HG02884 (cell line): Measurements from ENCODE around the gene WTAP.
A peak's percentile ranks its signal among the peaks of the same experiment; 100 is the strongest.
"Not testable (repeated sequence)": the region's sequence is repeated elsewhere in the genome, so short reads cannot be mapped to it uniquely, and the experiment has no call there.

Source experiments
- ATAC-seq: cut with Tn5 transposase; IDR thresholded peaks from one replicate; pipeline ENCODE4 v1.9.1; 2021; ENCODE audit warnings: mild to moderate bottlenecking, moderate library complexity; ENCODE audit not compliant: unreplicated experiment

Gene WTAP

DNA sequence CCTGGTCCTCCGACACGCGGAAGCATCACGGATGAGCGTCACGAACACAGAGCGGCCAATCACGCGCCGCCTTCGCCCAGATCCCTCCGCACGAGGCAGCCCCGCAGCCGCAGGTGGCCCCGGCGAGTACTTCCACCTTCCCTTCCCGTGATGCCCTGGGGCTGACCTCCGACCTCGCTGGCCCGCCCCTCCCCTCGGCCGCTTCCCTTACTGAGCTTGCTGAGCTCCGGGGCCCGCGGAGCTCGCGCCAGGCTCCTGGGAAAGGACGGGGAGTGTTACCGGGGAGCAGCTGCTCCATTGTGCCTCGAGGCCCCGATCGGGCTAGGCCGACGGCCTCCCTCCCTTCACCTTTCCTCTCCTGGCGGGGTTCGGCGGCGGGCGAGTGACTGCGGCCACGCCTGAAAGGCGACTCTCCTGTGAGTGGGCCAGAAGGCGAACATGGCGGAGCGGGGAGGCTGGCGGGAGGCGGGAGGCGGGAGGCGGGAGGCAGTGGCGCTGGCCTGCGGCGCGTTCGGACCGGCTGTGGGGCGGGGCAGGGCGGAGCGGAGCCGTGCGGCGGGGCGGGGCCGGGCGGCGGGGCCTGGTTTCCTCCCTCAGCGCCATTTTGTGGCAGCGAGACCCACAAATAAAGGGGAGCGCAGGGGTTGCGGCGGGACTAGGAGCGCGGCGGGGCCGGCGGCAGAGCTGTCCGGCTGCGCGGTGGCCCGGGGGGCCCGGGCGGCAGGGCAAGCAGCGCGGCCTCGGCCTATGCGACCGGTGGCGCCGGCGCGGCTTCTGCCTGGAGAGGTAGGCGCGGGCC, at the start of gene WTAP:
Gene WTAP, plus strand, starts transcription at position 589 of the 799 bp plus-strand sequence. CDS start 8,760 bp downstream, outside the sequence.
- ATAC-seq: peak; percentile 73

DNA sequence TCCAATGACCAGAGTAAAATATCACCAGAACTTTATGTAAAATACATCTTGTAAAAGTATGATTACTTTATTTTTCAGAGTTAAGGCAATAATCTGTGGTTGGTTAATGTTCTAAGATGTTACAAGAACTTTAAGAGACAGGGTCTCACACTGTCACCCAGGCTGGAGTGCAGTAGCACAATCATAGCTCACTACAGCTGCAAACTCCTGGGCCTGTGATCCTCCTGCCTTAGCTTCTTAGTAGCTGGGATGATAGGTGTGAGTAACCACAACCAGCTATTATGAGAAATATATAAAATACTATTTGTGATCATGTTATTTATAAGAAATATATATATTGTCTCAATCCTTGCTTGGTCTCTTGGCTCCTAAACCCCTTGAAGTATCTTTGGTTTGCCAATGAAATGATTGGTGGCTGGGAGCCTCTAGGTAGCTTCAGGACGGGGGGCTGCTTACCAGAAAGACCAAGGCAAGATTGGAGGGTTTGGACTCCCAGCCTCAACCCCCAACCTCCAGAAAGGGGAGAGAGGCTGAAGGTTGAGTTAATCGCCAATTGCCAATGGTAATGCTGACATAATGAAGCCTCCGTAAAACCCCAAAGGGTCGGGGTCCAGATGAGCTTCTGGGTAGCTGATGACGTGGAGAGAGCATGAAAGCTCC, 49.7 kb upstream of the WTAP start:
- ATAC-seq: no peak

DNA sequence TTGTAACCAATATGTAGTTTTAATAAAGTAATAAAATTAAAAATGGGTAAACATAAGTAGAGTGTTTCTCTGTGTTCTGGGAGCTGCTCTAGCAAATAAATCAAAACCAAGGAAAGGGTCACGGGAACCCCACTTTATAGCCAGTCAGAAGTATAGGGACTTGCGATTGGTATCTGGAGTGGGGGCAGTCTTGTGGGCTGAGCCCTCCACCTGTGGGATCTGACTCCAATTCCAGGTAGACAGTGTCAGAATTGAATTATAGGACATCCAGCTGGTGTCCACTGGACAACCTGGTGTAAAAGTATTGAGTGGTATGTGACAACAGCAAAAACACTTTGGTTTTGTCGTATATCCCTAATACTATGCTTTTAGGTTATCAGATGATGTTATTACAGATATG, 48.7 kb upstream of the WTAP start:
- no peak for ATAC-seq

DNA sequence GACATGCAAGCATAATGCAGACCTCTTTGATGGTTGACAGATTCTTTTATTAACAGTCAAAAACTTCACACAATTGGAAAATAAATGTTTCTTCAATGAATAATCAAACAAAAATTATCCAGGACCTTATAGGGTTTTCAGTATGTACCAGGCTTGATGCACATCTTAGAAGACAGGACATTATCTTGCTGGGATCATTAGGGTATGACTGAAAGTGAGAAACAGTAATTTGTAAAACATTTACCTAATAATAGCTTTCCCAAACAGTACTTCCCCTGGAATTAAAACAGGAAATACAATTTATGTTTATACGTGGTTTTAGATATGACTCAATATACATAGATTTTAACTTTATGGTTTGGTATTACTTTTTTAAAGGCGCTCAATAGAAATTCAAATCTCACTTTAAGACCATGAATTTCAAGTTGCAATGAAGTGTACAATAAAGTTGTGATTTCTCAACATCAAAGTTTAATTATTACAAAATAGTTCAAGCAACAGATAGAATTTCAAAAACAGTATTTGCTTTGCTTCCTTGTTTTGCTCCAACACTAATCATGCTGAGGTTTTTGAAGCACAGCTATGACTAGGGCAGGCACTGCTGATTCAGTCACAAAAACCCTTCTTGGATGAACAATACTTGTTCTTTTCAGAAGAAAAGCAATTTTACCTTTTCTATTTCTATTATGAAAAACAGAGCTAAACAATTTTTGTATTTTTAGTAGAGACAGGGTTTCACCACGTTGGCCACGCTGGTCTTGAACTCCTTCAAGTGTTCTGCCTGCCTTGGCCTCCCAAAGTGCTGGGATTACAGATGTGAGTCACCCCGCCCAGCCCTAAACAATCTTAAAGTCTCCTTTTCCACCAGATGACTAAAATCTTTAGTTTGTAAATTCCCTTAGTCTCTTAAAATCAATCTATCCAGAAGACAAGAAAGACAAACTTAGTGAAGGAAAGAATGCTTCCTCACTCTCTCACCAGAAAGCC, 47.9 kb upstream of the WTAP start:
- ATAC-seq: no peak

DNA sequence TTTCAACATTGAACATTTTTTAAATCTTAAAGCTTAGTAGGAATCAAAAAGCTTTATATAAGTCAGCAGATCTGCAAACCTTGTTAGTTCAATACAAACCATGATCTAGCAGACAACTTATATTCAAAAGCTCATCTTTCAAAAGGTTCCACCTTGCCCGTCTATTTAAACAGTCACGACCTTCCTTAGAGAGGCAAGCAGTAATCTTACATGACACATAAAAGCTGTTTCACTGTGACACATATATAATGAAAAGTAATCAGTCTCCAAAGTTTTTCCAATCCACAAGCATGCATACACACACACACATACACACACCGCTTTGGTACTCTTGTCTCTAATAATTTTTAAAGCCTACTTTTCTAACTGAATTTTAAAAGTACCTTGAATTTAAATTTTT, 47.2 kb upstream of the WTAP start:
- ATAC-seq: no peak

DNA sequence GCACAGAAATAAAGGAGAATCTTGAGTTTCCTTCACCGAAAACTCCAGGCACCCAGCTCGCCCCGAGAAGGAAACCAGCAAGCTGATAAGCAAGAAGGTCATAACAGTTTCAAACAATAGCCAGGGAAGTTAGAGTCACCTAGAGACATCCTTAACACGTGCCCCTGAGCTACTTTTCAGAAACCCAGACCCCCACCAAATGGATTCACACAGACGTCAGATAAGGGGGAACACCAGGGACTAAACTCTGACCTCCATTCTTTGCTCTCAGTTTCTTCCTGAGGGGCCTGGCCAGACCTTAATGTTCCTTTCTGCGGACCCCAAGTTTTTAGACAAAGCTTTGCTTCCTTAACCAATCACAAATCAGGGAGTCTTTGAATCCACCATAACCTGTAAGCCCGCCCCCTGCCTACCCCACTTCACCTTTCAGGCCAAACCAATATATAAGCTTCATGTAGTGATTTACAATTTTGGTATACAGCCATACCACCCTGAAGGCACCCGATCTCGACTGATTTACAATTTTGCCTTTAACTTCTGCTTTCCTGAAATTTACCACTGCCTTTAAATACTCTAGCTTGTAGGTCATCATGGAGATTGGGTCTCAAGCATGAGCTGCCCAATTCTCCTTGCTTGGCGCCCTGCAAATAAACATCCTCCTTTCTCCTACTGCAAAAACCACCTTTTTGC, 46.0 kb upstream of the WTAP start:
- no peak for ATAC-seq

DNA sequence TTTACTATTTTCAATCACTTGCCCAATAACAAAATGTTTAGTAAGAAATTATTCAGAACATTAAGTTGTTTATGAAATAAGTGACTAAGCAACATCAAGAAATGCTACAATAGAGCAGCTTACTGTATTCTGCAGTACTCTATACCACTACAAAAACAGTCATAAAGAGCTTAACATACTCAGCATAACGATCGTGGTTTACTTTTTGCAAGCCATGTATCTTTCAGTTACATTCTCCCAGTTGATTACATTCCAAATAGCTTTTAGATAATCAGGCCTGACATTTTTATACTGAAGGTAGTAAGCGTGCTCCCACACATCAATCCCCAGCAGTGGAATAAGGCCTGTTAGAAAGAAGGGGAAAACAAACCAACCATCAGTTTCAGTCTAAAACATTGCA, 45.0 kb upstream of the WTAP start:
- ATAC-seq: no peak

DNA sequence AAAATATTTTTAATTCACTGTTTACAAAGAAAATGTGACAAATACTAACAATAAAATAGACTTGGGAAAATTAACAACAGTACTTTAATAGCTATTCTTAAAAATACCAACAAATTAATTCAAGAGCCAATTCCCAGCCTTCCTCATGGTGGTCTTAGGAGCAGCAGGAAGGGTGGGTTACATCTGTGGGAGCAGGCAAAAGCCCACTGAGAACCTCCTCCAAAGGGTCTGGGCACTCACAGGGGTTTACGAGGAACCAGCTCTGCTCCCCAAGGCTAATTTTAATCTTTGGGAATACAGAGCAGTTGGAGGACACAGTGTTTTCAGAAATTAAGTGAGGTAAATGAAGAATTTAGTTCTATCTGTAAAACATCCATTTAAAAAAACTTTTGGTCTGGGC, 44.5 kb upstream of the WTAP start:
- no peak for ATAC-seq

DNA sequence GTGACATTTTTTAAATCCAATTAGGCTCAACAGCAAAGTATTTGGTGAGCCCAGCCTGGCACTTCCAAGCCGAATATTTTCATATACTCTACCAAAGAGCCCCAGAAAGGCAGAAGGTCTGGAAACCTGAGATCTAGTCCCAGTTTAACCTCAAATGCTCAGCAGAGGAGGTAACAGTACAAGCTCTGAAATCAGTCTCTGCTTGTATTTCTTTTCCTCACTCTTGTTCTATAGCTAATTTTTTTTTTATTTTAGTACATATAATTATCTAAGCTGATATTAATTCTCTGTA, 43.3 kb upstream of the WTAP start:
- no peak for ATAC-seq

DNA sequence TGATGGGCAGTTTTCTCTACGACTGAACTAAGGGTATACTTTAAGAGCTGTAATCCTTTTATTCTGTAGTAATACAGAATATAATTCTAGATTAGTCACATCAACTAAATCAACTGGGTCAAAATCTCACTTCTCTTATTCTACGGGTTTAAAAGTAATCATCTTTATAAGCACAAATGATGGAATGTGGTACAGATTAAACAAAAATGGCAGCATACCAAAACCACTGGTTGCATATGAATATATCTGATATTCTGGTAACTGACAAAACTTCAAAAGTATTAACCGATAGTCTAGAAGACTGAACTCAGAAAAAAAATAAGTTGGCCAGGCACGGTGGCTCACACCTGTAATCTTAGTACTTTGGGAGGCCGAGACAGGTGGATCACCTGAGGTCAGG, 41.3 kb upstream of the WTAP start:
- ATAC-seq: no peak

DNA sequence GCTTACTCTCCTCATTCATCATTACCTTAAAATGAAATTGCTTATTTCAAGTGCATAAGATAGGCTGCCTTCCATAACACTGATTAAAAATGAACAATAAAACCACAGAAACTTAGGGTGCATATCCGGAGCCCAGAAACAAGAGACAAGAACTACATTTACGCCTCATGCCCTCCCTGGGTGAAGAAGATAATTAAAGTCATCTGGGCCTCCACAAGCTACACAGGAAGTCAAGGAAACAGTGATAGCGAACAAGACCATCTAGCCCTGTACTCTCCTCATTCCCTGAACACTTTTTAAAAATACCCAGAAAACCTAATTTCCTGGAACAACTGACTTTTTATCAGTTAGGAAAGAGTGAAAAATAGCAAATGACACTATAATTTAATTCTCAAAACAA, 40.6 kb upstream of the WTAP start:
- ATAC-seq: no peak

DNA sequence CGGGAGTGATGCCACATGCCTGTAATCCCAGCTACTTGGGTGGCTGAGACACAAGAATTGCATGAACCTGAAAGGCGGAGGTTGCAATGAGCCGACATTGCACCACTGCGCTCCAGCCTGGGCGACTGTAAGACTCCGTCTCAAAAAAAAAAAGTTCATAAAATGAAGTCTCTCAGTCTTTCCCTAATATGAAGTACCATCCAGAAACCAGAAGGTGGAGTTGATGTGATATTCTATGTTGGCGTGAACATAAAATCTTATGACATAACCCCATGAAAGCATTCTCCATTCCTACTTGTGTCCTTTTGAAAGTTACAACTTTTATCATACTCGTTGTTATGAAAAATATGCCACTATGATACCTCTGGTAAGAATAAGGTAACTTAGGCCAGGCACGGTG, 40.0 kb upstream of the WTAP start:
- ATAC-seq: no peak

DNA sequence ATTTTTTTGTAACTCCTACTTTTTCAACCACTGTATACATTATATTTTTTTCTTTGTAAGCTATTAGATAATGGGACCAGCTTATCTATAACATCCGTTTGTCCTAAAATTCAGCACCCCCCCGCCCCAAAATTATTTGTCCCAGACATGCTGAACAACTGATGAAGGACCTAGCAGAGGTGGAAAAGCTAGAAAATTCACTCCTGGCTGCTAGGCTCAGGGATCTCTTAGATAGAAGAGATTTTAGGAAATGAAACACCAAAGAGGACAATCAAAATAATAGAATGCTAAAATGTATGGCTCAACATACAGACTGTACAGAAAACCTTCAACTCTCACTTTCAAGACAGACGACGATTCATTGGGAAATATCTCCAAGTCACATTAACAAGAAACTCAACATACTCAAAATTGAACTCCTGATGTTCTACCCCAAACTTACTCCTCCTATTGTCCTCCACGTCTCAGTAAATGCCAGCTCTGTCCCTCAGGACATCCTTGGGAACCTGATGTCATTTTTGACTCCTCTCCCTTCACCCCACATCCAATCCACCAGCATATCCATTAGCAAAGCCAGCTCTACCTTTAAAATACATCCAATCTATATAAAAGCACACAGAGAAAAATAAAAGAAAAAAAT, 38.9 kb upstream of the WTAP start:
- no peak for ATAC-seq

DNA sequence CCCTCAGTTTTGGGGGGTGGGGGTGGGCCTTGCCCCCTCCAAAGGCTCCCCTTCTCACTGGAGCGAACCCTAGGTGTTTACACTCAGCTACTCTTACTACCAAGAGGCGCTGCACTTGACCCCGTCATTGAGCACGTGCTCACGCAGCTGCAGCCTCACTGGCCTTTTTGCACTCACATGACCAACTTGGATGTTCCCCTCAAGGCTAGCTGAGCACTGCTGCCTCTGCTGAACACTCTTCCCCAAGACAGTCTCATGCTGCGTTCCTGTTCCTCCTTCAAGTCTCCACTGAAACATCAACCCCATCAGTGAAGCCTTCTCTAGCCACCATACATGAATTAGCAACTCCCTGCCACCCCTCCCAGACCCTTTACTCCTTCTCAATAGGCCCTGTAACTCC, 38.3 kb upstream of the WTAP start:
- no peak for ATAC-seq

DNA sequence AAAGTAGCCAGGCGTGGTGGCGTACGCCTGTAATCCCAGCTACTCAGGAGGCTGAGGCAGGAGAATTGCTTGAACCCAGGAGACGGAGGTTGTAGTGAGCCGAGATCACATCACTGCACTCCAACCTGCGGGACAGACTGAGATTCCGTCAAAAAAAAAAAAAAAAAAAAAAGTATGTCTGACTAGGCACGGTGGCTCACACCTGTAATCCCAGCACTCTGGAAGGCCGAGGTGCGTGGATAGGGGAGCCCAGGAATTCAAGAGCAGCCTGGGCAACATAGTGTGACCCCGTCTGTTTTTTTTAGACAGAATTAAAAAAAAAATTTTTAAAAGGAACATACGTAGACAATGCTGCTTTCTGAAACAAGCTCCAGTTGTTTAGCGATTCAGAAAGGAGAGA, 37.2 kb upstream of the WTAP start:
- not testable (repeated sequence) for ATAC-seq

DNA sequence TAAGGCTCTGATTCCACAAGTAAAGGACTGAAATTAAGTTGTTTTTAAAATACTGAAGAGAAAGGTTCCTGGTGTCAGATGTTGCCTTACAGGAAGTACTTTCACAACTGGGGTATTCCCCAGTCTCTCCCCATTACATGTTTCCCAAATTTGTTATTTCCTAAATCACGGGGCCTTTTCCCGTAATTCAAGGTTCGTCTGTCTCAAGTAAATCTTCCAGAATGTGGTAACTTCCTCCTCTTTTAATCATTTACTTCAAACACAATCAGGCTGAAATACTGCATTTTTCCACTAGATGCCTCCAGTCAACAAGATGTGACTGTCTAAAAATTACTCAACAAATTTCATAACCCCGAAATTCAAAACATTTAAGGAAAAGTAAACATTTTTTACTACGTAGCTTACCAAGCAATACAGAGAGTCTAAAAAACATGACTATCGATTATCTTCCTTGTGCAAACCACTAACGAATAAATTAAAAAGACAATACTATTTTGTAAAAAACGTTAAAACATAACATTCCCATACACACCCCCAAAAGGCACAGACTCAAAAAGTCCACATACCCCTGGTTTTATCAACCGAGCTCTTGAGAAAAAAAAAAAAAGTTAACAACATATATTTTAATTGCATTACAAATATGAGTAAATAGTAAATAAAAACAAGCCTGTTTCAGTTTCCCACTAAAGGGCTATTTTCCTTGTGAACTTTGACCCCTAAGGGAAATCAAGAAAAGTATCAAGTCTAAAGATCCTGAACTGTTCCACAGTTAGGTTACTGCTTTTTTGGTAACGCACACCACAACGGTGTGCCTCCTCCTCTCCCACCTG, 36.0 kb upstream of the WTAP start:
- no peak for ATAC-seq

DNA sequence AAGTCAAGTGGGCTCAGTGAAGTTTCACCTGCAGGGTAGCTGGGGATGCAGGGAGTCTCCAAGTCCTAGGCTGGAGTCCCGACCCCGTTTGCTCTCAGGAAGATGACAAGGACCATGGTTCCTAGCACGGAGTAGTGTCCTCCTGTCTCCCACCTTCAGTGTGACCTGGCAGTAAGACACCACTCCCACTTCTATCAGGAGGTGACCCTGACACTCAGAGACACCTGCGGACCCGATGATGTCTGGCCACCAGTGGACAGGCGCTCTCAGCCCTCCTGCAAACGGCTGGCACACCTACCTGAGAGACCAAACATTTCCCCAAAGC, 35.4 kb upstream of the WTAP start:
- ATAC-seq: no peak

DNA sequence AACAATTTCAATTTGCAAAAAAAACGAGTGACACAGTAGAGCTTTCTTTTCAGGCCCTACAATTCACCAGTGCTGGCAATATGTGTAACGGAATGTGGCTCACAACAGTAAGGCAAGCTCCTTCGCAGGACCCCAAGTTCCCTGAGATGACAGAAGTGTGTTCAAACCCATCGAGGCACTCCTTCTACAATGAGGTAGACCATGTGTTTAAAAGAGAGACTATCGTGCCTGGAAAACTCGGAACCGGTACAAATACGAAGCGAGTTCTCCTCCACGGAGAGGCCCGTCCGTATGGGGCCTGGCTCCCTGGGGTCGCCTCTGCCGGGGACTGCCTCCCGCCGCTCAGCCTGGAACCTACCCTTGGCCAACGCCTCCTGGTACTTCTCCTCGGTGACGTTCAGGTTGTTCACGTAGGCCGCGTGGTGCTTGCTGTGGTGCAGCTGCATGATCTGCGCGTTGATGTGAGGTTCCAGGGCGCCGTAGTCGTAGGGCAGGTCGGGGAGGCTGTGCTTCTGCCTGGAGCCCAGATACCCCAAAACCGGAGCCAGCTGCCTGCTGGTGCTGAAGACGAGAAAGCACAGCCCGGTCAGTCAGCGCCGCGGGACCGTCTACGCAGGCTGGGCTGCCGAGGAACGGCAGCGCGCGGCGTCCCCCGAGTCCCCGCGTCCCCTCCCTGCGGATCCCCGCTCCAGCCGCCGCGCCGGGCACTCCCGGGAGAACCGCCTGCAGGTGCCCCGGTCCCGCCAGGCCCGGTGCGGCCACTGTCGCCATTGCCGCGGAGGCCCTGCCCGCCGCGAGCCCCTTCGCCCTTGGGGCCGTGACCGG, 34.8 kb upstream of the WTAP start:
- ATAC-seq: peak; percentile 38
